Adrenal gland (tissue), 5 donors: ENCODE results near the gene FAM118A.

Experiments used
- CTCF ChIP-seq, 6 experiments: fragments of 450-650 bp in 4 of 6; fragments of 200-600 bp in 2 of 6; sonication (generic) in 1 of 6; IDR thresholded peaks; 1 replicate in 5 of 6; 2 replicates in 1 of 6; pipeline versions ENCODE4 v1.5.1 to v1.8.0; 2016 to 2021; ENCODE audit warnings: antibody characterized with exemption in 6 of 6, mild to moderate bottlenecking in 2 of 6, moderate library complexity in 1 of 6
- POLR2A ChIP-seq, 2 donors: fragments of 450-650 bp; IDR thresholded peaks; one replicate each; pipeline ENCODE4 v1.6.1; 2017; ENCODE audit warnings: antibody characterized with exemption in 2 of 2, mild to moderate bottlenecking in 2 of 2, moderate library complexity in 1 of 2
- donor health status: DM: no; HTN: no; CAD: no.

- TF ChIP-seq CTCF (IDR thresholded peaks at IDR 0.05) = no peak
- no peak for TF ChIP-seq POLR2A (IDR thresholded peaks at IDR 0.05)
Measured at GRCh38 chr22:45268167-45268957, 41.4 kb upstream of the FAM118A start.
